ENCODE measurements around the gene AMBP.

Gene AMBP

DNA sequence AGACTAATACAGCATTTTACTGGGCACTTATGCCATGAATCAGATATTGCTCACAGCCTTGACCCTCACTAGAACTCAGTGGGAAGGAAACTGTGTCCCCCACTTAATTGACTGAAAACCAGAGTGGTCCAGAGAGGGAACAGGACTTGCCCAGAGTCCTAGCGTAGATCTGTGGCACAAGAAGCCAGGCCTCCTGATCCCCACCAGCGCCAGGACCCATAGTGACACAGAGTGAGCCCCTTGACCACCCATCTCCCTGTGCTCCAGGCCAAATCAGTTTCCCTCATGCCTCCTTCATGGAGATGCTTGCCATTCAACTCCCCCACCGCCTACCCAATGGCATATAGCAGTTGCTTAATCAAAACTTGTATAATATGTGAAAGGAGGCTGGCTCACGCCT, 12.7 kb upstream of the AMBP start:
- in situ Hi-C loops (cut with HindIII; ENCODE audit: low pct_ligation_motif_present, low sequenced_read_pairs), result no loop called here
- TF ChIP-seq, protein P1, sequence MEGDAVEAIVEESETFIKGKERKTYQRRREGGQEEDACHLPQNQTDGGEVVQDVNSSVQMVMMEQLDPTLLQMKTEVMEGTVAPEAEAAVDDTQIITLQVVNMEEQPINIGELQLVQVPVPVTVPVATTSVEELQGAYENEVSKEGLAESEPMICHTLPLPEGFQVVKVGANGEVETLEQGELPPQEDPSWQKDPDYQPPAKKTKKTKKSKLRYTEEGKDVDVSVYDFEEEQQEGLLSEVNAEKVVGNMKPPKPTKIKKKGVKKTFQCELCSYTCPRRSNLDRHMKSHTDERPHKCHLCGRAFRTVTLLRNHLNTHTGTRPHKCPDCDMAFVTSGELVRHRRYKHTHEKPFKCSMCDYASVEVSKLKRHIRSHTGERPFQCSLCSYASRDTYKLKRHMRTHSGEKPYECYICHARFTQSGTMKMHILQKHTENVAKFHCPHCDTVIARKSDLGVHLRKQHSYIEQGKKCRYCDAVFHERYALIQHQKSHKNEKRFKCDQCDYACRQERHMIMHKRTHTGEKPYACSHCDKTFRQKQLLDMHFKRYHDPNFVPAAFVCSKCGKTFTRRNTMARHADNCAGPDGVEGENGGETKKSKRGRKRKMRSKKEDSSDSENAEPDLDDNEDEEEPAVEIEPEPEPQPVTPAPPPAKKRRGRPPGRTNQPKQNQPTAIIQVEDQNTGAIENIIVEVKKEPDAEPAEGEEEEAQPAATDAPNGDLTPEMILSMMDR (IDR thresholded peaks at IDR 0.05; ENCODE audit: low read depth, low read length, missing control alignments), result no peak

DNA sequence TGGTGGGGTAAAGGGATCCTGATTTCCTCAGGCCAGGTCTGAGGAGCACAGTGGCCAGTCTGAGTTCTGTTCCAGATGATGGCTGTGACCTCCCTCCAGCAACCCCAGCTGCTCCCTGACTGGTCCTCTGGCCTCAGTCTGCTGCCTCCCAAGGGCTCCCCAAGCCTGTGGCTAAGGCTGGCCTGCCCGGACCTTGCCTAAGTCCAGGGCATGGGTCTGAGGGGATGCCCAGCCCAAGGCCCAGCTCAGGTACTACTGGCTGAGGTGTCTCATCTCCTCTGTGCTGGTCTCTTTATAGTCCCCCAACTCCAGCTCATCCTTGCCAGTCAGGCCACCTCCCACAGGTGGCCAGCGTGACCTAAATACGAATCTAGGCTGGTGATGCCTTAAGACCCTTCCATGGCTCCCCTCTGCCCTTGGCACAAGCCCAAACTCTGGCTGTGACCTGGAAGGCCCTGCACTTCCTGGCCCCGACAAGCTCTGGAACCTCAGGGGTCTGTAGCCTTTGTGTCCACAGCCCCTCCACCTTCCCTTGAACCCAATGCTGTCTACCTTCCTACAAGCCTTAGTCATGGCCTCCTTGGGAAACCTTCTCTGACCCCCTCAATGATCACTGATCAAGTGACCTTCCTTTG, 11.2 kb upstream of the AMBP start:
- Histone ChIP-seq H3K27me3 (replicated peaks) (no peaks in the 10 kb centered on the region), H3K27ac (no peak overlapping the region), H3K4me3 (ENCODE audit: low read depth, low read length) (no peak overlapping the region), H3K36me3 (replicated peaks) (no peaks in the 10 kb centered on the region)
- TF ChIP-seq, protein P1 (IDR thresholded peaks at IDR 0.05; ENCODE audit: low read depth, low read length, missing control alignments), result no peak
- in situ Hi-C loops (cut with HindIII; ENCODE audit: low pct_ligation_motif_present, low sequenced_read_pairs), result no loop called here
- no peak for DNase-seq

More for the DNA sequence above, 12.7 kb upstream of the AMBP start:
- Histone ChIP-seq H3K36me3 (replicated peaks) (no peaks in the 10 kb centered on the region), H3K27me3 (replicated peaks) (no peaks in the 10 kb centered on the region), H3K27ac (no peak overlapping the region), H3K4me3 (ENCODE audit: low read depth, low read length) (no peak overlapping the region)
- no peak for DNase-seq

DNA sequence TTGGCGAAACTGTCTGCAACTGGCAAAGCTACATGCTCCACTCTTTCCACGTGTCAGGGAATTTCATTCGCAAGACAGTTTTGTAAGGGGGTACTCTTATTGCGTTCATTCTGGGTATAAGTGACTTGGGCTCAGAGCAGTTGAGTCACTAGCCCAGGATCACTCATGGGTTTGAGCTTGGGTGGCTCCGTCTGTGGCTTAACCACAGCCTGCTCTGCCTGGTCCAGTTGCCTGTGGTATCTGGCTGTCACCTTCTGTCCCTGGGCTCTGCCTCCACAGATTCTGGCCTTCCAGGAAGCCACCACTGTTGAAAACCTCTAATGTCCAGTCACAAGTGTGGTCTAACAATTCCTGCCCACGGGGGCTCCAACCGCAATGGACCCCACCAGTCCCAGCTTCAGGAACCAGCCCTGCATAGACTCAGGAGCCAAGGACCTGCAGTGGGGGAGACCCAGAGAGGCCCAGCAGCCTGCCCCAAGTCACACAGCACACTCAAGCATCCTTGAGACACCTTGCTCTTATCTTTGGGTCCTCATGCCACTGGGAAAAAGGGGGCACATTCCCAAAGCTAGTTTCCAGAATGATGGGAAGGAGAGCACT, 10.6 kb upstream of the AMBP start:
- Histone ChIP-seq H3K27me3 (replicated peaks) (no peaks in the 10 kb centered on the region), H3K36me3 (replicated peaks) (no peaks in the 10 kb centered on the region), H3K4me3 (ENCODE audit: low read depth, low read length) (no peak overlapping the region), H3K27ac (no peak overlapping the region)
- TF ChIP-seq, protein P1 (IDR thresholded peaks at IDR 0.05; ENCODE audit: low read depth, low read length, missing control alignments), result no peak
- in situ Hi-C loops (cut with HindIII; ENCODE audit: low pct_ligation_motif_present, low sequenced_read_pairs), result no loop called here
- no peak for DNase-seq

- DNase-seq, result no peak
- Histone ChIP-seq H3K27me3 (replicated peaks) (no peaks in the 10 kb centered on the region), H3K4me3 (ENCODE audit: low read depth, low read length) (no peak overlapping the region), H3K27ac (no peak overlapping the region), H3K36me3 (replicated peaks) (no peaks in the 10 kb centered on the region)
- in situ Hi-C loops (cut with HindIII; ENCODE audit: low pct_ligation_motif_present, low sequenced_read_pairs), result no loop called here
- TF ChIP-seq, protein P1 (IDR thresholded peaks at IDR 0.05; ENCODE audit: low read depth, low read length, missing control alignments), result no peak
These were observed 9.6 kb upstream of the AMBP start for GRCh38 chr9:114087721-114088120.

DNA sequence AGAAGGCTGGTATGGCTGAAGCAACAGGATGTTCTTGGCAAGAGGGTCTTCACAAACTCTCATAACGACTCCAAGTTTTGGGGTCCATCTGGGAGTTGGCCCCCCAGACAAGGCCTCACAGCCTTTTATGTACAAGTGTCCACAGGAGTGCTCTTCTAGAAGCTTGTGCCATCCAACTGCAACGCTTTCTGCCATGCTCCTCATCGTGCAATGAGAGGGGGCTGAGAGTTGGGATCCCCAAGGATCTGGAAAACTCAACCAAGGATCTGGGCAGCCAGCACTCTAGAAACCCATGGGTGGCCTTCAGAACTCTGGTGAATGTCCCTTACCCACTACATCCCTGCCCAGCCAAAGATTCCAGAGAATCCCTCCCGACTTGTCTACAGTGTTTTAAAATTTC, 8.5 kb upstream of the AMBP start:
- TF ChIP-seq, protein P1 (IDR thresholded peaks at IDR 0.05; ENCODE audit: low read depth, low read length, missing control alignments), result no peak
- H3K4me3 ChIP-seq (ENCODE audit: low read depth, low read length), result no peak overlapping the region
- no peak overlapping the region for H3K27ac ChIP-seq
- DNase-seq, result no peak
- in situ Hi-C loops (cut with HindIII; ENCODE audit: low pct_ligation_motif_present, low sequenced_read_pairs), result no loop called here
- no peaks in the 10 kb centered on the region for H3K36me3 ChIP-seq (replicated peaks)
- H3K27me3 ChIP-seq (replicated peaks), result no peaks in the 10 kb centered on the region

DNA sequence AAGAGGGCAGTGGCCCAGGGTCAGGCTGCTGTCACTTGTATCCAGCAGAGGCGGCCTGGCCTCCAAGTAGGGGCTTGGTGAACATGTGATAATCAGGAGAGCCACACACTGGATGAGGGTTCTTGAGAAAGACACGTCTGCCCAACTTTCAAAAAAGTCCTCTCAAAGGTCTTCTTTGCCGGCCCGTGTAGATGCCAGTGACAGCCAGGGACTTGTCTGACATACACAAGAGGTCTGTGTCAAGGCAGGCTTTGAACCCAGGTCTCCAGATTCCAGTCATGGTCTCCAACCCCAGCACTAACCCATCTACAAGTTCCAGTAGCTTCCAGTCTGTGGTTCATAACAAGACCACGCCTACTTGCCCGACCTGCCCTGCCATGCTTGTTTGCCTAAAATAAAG, 7.9 kb upstream of the AMBP start:
- DNase-seq, result no peak
- in situ Hi-C loops (cut with HindIII; ENCODE audit: low pct_ligation_motif_present, low sequenced_read_pairs), result no loop called here
- no peaks in the 10 kb centered on the region for H3K36me3 ChIP-seq (replicated peaks)
- H3K27me3 ChIP-seq (replicated peaks), result no peaks in the 10 kb centered on the region
- no peak overlapping the region for H3K27ac ChIP-seq
- TF ChIP-seq, protein P1 (IDR thresholded peaks at IDR 0.05; ENCODE audit: low read depth, low read length, missing control alignments), result no peak
- H3K4me3 ChIP-seq (ENCODE audit: low read depth, low read length), result no peak overlapping the region

Measured in brain microvascular endothelial cell (primary cell).